Measurements from ENCODE around the gene CYP2B6. TPM values are rescaled to one million over a fixed set of nuclear protein-coding genes. Genes with fewer than 3 reads are reported as not detected.

The CYP2B6 gene
- total and polyA plus RNA-seq, 2 experiments from 2014 or later: 3.9 to 8.4 TPM

- Mint-ChIP-seq H3K36me3 (ENCODE audit: low read depth) (peaks cover 3% of the 10 kb centered on the region; the same call in 1 of the 3 replicates), H3K4me3 (no peak overlapping the region), H3K27ac (no peak overlapping the region), H3K4me1 (no peaks in the 10 kb centered on the region), H3K9me3 (peaks cover 37% of the 10 kb centered on the region), H3K27me3 (ENCODE audit: insufficient read depth, low read depth, poor library complexity) (peaks cover 2% of the 10 kb centered on the region)
- no peaks in the 10 kb centered on the region for H3F3A ChIP-seq (replicated peaks; ENCODE audit: low read depth)
- no peak for TF ChIP-seq JUNB (IDR thresholded peaks at IDR 0.05; ENCODE audit: unreplicated experiment)
- TF ChIP-seq EZH2 (IDR thresholded peaks at IDR 0.05; ENCODE audit: low read depth, unreplicated experiment): no peak
- TF ChIP-seq ZNF462 (CRISPR knock-in tag; IDR thresholded peaks at IDR 0.05): no peak
- no peak for TF ChIP-seq ZNF331 (CRISPR knock-in tag; IDR thresholded peaks at IDR 0.05; ENCODE audit: low read depth)
- no peak for TF ChIP-seq NANOG (IDR thresholded peaks at IDR 0.05; ENCODE audit: borderline replicate concordance)
- no peak for TF ChIP-seq CTCF (conservative IDR thresholded peaks at IDR 0.05; ENCODE audit: low read depth in 2 of 2)
- no peak for TF ChIP-seq ZNF114 (CRISPR knock-in tag; IDR thresholded peaks at IDR 0.05)
- no peak for TF ChIP-seq EZH2phosphoT487 (IDR thresholded peaks at IDR 0.05; ENCODE audit: unreplicated experiment)
- no peak for TF ChIP-seq CREB1 (CRISPR knock-in tag; IDR thresholded peaks at IDR 0.05; ENCODE audit: low read depth)
- no peak for TF ChIP-seq REST (IDR thresholded peaks at IDR 0.05; ENCODE audit: unreplicated experiment)
- TF ChIP-seq STAT1 (IDR thresholded peaks at IDR 0.05; ENCODE audit: unreplicated experiment): no peak
- no peak for TF ChIP-seq POLR2AphosphoS5 (IDR thresholded peaks at IDR 0.05; ENCODE audit: low read depth)
- TF ChIP-seq ETS1 (IDR thresholded peaks at IDR 0.05): no peak
- H3K4me2 ChIP-seq: no peak overlapping the region
- no peaks in the 10 kb centered on the region; the same call in 1 of the 2 replicates for H3K36me3 ChIP-seq (ENCODE audit: insufficient read depth)
- H2AFZ ChIP-seq: no peak overlapping the region
- H3K79me2 ChIP-seq (replicated peaks; ENCODE audit: insufficient read depth): no peaks in the 10 kb centered on the region
- H4K20me1 ChIP-seq (replicated peaks; ENCODE audit: insufficient read depth): no peaks in the 10 kb centered on the region
- no peaks in the 10 kb centered on the region for H3K27me3 ChIP-seq (ENCODE audit: insufficient read depth)
- no peak overlapping the region for H3K27ac ChIP-seq (ENCODE audit: low read depth)
- DNase-seq (ENCODE audit: low spot score) (no peak), ATAC-seq (no peak)
- no peaks in the 10 kb centered on the region for H3K4me1 ChIP-seq (ENCODE audit: insufficient read depth)
- no peaks in the 10 kb centered on the region for H3K9me2 ChIP-seq (ENCODE audit: insufficient read depth)
- no peak overlapping the region for H3K4me3 ChIP-seq
These were observed 43.5 kb upstream of the CYP2B6 start for GRCh38 chr19:40947573-40947972.
